Fibroblast of gingiva (primary cell): Measurements from ENCODE around the gene UBQLN2.
"Not testable (repeated sequence)": the region's sequence is repeated elsewhere in the genome, so short reads cannot be mapped to it uniquely, and the experiment has no call there.

Source experiments
- DNase-seq: peaks from one replicate; pipeline ENCODE4 v3.0.0-alpha.2; 2011; ENCODE audit warnings: low read depth

Gene UBQLN2

GRCh38 chrX:56563231-56564161 is at the start of gene UBQLN2:
TSS of gene UBQLN2 (plus strand) at chrX:56563627. CDS start at chrX:56563874, 247 bp downstream.
- DNase-seq, result peak; percentile 84

- no peak for DNase-seq
These were observed 43.8 kb upstream of the UBQLN2 start for GRCh38 chrX:56519642-56520041.

DNA sequence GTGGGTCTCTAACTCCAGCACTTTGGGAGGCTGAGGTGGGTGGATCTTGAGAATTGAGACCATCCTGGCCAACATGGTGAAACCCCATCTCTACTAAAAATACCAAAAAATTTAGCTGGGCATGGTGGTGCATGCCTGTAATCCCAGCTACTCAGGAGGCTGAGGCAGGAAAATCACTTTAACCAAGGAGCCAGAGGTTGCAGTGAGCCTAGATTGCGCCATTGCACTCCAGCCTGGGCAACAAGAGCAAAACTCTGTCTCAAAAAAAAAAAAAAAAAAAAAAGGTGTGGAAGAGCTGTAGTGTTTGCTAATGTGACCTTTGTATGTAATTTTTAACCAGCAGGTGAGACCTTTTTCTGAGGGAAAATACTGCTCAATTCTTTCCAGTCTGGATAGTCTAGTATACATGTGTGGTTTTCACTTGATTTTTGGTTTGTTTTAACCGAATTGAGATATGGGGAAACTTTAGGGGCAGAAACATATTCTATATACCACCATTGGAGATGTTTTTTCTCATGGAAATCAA is 33.9 kb upstream of the UBQLN2 start:
- not testable (repeated sequence) for DNase-seq

GRCh38 chrX:56530011-56530410 is 33.4 kb upstream of the UBQLN2 start:
- no peak for DNase-seq

- no peak for DNase-seq
These were observed 12.8 kb upstream of the UBQLN2 start for GRCh38 chrX:56550667-56551066.

DNA sequence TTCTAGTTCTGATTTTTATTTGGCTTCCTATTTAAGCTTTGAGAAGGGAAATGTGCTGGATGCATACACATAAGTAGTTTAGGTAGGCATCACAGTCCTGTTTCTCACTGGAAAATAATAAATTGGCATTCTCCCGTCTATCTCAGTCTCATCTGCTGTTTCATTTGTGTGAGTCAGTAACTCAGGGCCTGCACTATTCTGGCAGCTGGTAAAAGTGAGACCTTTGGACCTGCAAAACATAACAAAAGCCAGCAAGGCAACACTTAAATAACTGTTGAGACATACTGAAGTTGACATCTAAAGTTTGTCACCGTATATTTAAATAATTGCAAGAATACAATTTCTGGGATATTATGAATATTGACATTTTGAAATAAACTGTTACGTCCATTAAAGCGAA is 8.6 kb upstream of the UBQLN2 start:
- DNase-seq, result no peak

- no peak for DNase-seq
These were observed 6.0 kb upstream of the UBQLN2 start for GRCh38 chrX:56557376-56557929.

GRCh38 chrX:56564164-56564885 is 898 bp downstream of the UBQLN2 start:
- peak; percentile 11 for DNase-seq

DNA sequence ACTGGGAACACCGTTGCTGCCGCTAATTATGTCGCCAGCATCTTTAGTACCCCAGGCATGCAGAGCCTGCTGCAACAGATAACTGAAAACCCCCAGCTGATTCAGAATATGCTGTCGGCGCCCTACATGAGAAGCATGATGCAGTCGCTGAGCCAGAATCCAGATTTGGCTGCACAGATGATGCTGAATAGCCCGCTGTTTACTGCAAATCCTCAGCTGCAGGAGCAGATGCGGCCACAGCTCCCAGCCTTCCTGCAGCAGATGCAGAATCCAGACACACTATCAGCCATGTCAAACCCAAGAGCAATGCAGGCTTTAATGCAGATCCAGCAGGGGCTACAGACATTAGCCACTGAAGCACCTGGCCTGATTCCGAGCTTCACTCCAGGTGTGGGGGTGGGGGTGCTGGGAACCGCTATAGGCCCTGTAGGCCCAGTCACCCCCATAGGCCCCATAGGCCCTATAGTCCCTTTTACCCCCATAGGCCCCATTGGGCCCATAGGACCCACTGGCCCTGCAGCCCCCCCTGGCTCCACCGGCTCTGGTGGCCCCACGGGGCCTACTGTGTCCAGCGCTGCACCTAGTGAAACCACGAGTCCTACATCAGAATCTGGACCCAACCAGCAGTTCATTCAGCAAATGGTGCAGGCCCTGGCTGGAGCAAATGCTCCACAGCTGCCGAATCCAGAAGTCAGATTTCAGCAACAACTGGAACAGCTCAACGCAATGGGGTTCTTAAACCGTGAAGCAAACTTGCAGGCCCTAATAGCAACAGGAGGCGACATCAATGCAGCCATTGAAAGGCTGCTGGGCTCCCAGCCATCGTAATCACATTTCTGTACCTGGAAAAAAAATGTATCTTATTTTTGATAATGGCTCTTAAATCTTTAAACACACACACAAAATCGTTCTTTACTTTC is 1.8 kb downstream of the UBQLN2 start:
- no peak for DNase-seq

DNA sequence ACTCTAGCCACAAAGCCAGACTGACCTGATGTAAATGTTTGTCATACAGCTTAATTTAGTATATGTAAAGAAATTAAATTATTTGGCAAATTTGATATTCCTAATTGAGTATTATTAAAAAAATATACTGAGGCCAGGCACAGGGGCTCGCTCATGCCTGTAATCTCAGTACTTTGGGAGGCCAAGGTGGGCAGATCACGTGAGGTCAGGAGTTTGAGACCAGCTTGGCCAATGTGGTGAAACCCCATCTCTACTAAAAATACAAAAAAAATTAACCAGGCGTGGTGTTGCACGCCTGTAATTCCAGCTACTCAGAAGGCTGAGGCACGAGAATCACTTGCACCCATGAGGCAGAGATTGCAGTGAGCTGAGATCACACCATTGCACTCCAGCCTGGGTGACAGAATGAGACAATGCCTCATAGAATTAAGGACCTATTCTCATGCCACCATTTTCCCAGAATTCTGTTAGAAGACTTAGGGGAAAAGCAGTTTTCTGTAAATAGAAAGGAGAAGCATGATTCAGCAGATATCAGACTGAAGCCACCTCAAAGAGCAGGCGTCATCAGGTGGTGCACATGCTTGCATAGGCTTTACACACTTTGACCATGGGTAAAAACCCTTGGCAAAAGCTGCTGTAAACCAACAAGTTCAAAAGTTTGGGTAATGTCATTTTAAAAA is 6.1 kb downstream of the UBQLN2 start:
- DNase-seq, result no peak

DNA sequence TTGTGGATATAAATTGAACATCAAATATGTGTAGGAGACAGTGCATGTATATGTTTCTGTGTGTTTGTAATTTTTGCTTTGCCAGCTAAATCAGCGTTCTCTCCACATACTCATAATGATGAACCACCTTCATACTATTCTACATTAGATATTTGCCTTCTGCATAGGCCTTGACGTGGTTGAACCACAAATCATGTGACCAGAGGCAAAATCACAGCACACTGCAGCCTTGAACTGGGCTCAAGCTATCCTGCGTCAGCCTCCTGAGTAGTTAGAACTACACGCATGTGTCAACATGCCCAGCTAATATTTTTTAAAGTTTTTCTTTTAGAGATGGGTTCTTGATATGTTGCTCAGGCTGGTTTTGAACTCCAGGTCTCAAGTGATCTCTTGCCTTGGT is 9.5 kb downstream of the UBQLN2 start:
- no peak for DNase-seq

GRCh38 chrX:56574861-56575260 is 11.4 kb downstream of the UBQLN2 start:
- DNase-seq, result no peak

GRCh38 chrX:56576721-56577120 is 13.3 kb downstream of the UBQLN2 start:
- no peak for DNase-seq

DNA sequence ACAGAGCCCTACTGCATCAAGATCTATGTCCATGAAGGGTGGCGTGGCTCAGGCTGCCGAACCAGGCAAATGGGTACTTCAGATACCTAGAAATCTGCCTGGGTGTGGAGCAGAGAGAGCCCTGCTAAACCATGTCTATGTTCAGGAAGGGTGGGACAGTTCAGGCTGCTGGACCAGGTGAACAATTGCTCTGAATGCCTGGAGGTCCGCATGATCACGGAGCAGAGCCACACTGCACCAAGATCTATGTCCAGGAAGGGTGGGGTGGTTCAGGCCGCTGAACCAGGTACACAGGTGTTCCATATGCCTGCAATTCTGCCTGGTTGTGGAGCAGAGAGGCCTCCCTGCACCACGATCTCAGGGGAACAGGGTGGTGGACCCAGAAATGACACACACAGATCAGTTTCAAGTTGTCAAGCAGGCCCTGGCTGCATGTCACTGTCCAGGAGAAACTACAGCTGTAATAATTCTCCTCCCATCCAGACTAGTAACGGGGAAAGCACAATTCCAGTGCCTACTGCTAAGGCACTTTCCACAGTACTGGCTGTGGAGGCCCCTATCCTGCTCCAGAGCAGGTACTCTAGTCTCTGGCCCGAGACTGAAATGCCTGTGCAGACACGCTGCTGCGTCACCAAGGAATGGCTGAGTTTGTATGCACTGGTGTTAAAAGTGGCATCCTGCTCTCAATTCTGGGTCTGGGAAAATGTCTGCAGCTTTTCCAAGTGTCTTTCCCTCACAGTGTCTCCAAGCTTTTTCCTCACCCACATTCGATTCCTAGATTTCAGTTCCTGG is 25.2 kb downstream of the UBQLN2 start:
- DNase-seq, result no peak

- not testable (repeated sequence) for DNase-seq
These were observed 28.4 kb downstream of the UBQLN2 start for GRCh38 chrX:56591830-56592229.

DNA sequence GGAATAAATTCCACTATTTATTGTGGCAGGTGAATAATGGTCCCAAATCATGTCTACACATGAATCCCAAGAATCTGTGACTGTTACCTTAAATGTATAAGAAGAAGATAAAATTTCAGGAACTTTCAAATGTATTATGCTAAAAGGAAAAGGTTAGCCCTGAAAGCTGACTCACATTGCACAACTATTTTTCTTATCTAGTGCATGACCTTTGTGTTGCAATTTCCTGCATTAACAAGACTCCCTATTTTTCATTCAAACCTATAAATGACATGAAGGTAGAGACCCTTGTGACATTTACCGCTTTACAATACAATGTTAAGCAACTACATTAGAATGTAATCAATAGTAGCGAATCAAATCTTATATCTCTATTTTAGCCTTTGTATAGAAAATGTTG is 36.7 kb downstream of the UBQLN2 start:
- DNase-seq, result no peak

GRCh38 chrX:56600987-56601386 is 37.6 kb downstream of the UBQLN2 start:
- DNase-seq, result no peak

DNA sequence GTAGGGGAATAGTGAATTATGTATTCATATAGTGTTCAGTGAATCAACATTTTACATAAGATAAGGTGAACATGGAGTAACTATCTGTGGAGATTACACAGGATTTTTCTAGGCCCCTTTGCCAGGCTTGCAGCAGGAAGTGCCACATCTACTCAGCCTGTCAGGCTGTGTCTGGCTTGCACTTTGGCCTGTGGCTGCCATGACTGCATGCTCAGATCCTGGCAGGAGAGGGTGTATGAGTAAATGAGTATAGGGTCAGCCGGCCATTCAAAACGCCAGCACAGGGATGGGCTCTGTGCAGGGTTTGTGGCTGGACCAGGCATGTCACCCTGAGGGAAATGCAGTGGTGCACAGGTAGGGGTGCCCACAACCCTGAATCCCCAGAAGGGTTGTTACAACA is 51.9 kb downstream of the UBQLN2 start:
- no peak for DNase-seq
